Heart left ventricle (tissue), 13 donors: Measurements from ENCODE around the gene NCAPD3.

Experiments used
- POLR2A ChIP-seq, 2 donors: fragments of 450-650 bp; IDR thresholded peaks; one replicate each; pipeline ENCODE4 v1.6.1; 2017; ENCODE audit warnings: antibody characterized with exemption in 2 of 2, mild to moderate bottlenecking in 2 of 2, moderate library complexity in 2 of 2
- TF ChIP-seq, protein P1 (sequence below), 12 donors: fragments of 200-600 bp; sonication (generic) in 4 of 12; IDR thresholded peaks; one replicate each; pipeline versions ENCODE4 v1.5.0 to v1.8.0; 2018 to 2022; ENCODE audit warnings: antibody characterized with exemption in 12 of 12, mild to moderate bottlenecking in 5 of 12
- donor health status: ischemic (EF 13 %, LVEDD 7.1; RV severe dilation, severe dysfunction).
- donor health status: DM: no; HTN: yes; CAD: no.
- donor health status: DM: no; HTN: no; CAD: no.
- donor health status: ischemic (EF 25% LVEDD 6.9; RV normal size, moderate dysfunction).
- donor health status: ischemic (EF 25% LVEDD 5.7; RV mildly dilated, moderate dysfunction).
- donor health status: ischemic (EF 35%, LVEDD 5.7; RV mildly dilated, moderate dysfunction).
- donor health status: nonischemic (EF 11% LVEDD 7.7; RV severe dilation, severe dysfunction).
- donor health status: DM: yes; HTN: yes; CAD: no.
- donor health status: PGD.
- donor health status: ischemic (EF 29% LVEDD 5.4; RV normal size, mild dysfunction).
- donor health status: nonischemic (EF 23%, LVEDD 6.1; RV moderate dilation, normal function).

DNA sequence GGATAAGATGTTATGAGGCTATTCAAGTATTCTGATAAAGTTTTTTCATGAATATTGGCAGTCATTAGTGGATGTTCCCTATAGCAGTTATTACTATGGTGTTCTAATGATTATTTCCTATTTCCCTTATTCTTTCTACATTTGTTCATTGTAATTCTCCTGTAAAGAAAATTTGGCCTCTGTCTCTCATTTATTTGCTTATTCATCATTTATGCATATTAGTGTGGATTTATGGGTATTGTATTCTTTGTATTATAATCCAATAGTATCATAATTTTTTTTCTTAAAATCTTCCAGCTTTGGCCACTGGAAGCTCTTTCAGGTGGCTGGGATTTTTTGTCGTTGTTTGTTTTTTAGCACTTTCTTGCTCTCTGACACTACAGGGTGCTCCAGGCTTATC, 107.6 kb downstream of the NCAPD3 start:
- TF ChIP-seq, protein P1, sequence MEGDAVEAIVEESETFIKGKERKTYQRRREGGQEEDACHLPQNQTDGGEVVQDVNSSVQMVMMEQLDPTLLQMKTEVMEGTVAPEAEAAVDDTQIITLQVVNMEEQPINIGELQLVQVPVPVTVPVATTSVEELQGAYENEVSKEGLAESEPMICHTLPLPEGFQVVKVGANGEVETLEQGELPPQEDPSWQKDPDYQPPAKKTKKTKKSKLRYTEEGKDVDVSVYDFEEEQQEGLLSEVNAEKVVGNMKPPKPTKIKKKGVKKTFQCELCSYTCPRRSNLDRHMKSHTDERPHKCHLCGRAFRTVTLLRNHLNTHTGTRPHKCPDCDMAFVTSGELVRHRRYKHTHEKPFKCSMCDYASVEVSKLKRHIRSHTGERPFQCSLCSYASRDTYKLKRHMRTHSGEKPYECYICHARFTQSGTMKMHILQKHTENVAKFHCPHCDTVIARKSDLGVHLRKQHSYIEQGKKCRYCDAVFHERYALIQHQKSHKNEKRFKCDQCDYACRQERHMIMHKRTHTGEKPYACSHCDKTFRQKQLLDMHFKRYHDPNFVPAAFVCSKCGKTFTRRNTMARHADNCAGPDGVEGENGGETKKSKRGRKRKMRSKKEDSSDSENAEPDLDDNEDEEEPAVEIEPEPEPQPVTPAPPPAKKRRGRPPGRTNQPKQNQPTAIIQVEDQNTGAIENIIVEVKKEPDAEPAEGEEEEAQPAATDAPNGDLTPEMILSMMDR (IDR thresholded peaks at IDR 0.05) = no peak
- TF ChIP-seq POLR2A (IDR thresholded peaks at IDR 0.05) = no peak
